Lung (tissue), 12 donors: Measurements from ENCODE around the gene PALLD. TPM values are rescaled to one million over a fixed set of nuclear protein-coding genes. Genes with fewer than 3 reads are reported as not detected.
"Not testable (repeated sequence)": the region's sequence is repeated elsewhere in the genome, so short reads cannot be mapped to it uniquely, and the experiment has no call there.

ENCODE experiments used
- ATAC-seq: fragments of 200-7000 bp; cut with Tn5 transposase; one replicate; pipeline ENCODE4 v1.9.1; 2020; ENCODE audit warnings: moderate number of reproducible peaks; ENCODE audit not compliant: insufficient read depth, low FRiP score
- DNase-seq, 3 donors: peaks; one replicate each; pipeline ENCODE4 v3.0.0-alpha.2; 2013 to 2017
- H3K27ac ChIP-seq, 2 donors: one replicate each; pipeline ENCODE4 v1.5.1; 2013; ENCODE audit warnings: mild to moderate bottlenecking in 2 of 2, moderate library complexity in 2 of 2, control low read depth in 1 of 2, inconsistent platforms in 1 of 2, low read depth in 1 of 2, low read length in 1 of 2
- H3K27me3 ChIP-seq, 3 donors: one replicate each; pipeline ENCODE4 v1.5.1; 2013; ENCODE audit warnings: low read length in 2 of 3; ENCODE audit not compliant: control insufficient read depth in 3 of 3, insufficient read depth in 3 of 3
- H3K36me3 ChIP-seq, 4 donors: one replicate each; pipeline ENCODE4 v1.5.1; 2013; ENCODE audit warnings: low read length in 4 of 4, mild to moderate bottlenecking in 1 of 4, moderate library complexity in 1 of 4; ENCODE audit not compliant: control insufficient read depth in 4 of 4, insufficient read depth in 4 of 4
- H3K4me1 ChIP-seq, 5 donors: one replicate each; pipeline ENCODE4 v1.5.1; 2013; ENCODE audit warnings: low read length in 5 of 5, mild to moderate bottlenecking in 2 of 5, moderate library complexity in 1 of 5; ENCODE audit not compliant: control insufficient read depth in 5 of 5, insufficient read depth in 5 of 5
- H3K4me3 ChIP-seq: one replicate; pipeline ENCODE4 v1.5.1; 2013; ENCODE audit warnings: mild to moderate bottlenecking, control low read depth, moderate library complexity
- H3K9ac ChIP-seq, 2 donors: one replicate each; pipeline ENCODE4 v1.5.1; 2013; ENCODE audit warnings: low read length in 2 of 2, control low read depth in 1 of 2; ENCODE audit not compliant: insufficient read depth in 1 of 2
- H3K9me3 ChIP-seq, 4 donors: one replicate each; pipeline ENCODE4 v1.5.1; 2013; ENCODE audit warnings: low read length in 3 of 4, mild to moderate bottlenecking in 1 of 4, moderate library complexity in 1 of 4; ENCODE audit not compliant: control insufficient read depth in 4 of 4, insufficient read depth in 3 of 4
- WGBS, 2 donors: extraction: QIAGEN DNeasy Blood & Tissue Kit; methylation state at CpG; one replicate each; pipeline ENCODE4 v1.1.7; 2013; 5-methylcytosine and 5-hydroxymethylcytosine counted together
- polyA plus RNA-seq, 2 donors: library from polyadenylated mRNA; stranded (reverse); fragments of 200-250 nt; gene quantifications; one replicate each; pipeline ENCODE4 v1.2.1, GENCODE V29; 2013
- total RNA-seq, 2 donors: library from RNA; depleted of rRNA in 1 of 2; stranded (reverse); fragments of >200 nt in 1 of 2; gene quantifications; one replicate each; pipeline ENCODE4 v1.2.1, GENCODE V29; 2014 to 2021
- TF ChIP-seq, protein P1 (sequence below): IDR thresholded peaks from 2 replicates; pipeline ENCODE4 v1.5.1; 2012; ENCODE audit warnings: mild to moderate bottlenecking; ENCODE audit errors: control extremely low read depth, extremely low read depth
- donor health status: control.
- donor health status: control.
- donor health status: Bipolar disorder and iron deficiency.
- donor health status: healthy.
- donor health status: DM: yes; HTN: yes; CAD: no.

Gene PALLD
- total and polyA plus RNA-seq, 4 donors, result 20.7 to 139 (median 63.0) TPM

DNA sequence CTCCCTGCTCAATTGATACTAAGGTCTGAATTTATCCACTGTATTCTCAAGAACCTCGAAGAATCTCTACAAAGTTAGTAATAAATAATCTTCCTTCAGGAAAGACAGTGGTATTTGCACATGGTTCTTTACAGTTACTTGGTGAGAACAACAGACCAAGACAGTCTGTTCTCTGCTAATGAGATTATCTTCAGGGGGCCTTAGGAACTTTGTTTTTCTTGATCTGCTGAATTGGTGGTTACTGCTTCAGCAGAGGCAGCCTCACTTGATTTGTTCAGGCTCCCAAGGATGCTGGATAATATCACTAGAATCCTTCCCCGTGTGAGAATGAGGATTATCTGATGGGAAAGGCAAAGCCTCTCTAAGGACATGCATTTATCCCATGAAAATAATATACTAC lies 448.4 kb downstream of the PALLD start:
- TF ChIP-seq, protein P1, sequence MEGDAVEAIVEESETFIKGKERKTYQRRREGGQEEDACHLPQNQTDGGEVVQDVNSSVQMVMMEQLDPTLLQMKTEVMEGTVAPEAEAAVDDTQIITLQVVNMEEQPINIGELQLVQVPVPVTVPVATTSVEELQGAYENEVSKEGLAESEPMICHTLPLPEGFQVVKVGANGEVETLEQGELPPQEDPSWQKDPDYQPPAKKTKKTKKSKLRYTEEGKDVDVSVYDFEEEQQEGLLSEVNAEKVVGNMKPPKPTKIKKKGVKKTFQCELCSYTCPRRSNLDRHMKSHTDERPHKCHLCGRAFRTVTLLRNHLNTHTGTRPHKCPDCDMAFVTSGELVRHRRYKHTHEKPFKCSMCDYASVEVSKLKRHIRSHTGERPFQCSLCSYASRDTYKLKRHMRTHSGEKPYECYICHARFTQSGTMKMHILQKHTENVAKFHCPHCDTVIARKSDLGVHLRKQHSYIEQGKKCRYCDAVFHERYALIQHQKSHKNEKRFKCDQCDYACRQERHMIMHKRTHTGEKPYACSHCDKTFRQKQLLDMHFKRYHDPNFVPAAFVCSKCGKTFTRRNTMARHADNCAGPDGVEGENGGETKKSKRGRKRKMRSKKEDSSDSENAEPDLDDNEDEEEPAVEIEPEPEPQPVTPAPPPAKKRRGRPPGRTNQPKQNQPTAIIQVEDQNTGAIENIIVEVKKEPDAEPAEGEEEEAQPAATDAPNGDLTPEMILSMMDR, result no peak
- ATAC-seq (no peak), DNase-seq (no peak)
- no peaks in the 10 kb centered on the region for H3K9me3 ChIP-seq
- H3K27ac ChIP-seq, result no peak overlapping the region
- WGBS, 2 donors, result 73 to 84% methylated on average over 2 of the region's 2 CpGs
- no peaks in the 10 kb centered on the region for H3K36me3 ChIP-seq
- no peaks in the 10 kb centered on the region for H3K4me1 ChIP-seq
- no peaks in the 10 kb centered on the region for H3K27me3 ChIP-seq
- no peak overlapping the region for H3K4me3 ChIP-seq
- H3K9ac ChIP-seq, result no peak overlapping the region

DNA sequence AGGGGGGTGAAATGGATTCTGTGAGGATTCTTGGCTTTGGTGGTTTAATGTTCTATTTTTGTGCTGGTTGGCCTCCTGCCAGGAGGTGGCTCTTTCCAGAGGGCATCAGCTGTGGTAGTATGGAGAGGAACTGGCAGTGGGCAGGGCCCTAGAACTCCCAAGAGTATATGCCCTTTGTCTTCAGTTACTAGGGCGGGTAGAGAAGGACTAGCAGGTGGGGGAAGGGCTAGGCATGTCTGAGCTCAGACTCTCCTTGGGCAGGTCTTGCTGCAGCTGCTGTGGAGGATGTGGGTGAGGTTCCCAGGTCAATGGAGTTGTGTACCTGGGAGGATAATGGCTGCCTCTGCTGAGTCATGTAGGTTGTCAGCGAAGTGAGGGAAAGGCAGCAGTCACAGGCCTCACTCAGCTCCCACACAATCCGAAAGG lies 456.0 kb downstream of the PALLD start:
- ATAC-seq, result not testable (repeated sequence)

DNA sequence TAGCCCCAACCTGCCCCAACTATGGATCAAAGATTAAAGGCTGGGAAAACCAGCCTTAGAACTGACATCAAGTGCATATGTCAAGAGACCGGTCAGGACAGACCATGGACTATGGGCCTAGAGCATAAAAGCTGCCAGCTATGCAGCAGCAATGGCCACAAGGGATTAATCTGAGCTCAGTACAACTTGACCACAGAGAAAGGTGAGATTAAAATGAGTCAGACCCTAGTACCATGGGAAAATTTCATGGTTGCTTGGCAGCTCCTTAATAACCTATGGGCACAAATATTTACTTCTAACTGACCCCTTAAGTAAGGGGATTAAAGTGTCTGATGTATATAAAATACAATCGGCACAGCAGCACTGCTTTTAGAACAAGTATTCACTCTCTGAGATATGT lies 458.8 kb downstream of the PALLD start:
- TF ChIP-seq, protein P1, result no peak
- Histone ChIP-seq H3K9me3 (no peaks in the 10 kb centered on the region), H3K27me3 (no peaks in the 10 kb centered on the region), H3K9ac (no peak overlapping the region), H3K4me1 (peaks cover 0 to 6% (median 0%) of the 10 kb centered on the region in 5 donors), H3K4me3 (no peak overlapping the region), H3K36me3 (no peaks in the 10 kb centered on the region), H3K27ac (no peak overlapping the region)
- DNase-seq (no peak), ATAC-seq (no peak)
- 96 to 99% methylated on average over 2 of the region's 2 CpGs for WGBS, 2 donors

More for the DNA sequence above, 456.0 kb downstream of the PALLD start:
- H3K36me3 ChIP-seq, H3K9ac ChIP-seq, DNase-seq, H3K4me1 ChIP-seq, H3K27me3 ChIP-seq, H3K27ac ChIP-seq, H3K4me3 ChIP-seq, H3K9me3 ChIP-seq: not testable (repeated sequence)
- 96 to 97% methylated on average over 3 of the region's 3 CpGs for WGBS, 2 donors

DNA sequence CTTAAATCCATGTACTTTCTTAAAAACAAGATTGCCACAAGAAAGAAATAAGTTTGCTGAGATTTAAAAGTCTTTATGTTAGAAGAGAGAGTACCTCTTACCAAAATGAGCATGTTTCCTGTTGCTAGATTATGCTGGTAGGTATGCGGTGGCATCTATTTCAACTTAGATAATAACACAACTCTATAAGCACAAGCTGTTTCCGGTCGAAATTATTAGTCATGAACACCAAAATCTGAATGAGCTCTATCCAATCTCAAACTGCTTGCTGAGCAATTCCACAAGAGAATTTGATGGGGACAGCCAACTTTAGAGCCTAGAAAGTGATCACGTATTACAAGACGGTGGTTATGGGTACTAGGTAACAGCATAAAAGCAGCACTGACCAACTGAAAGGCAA lies 463.9 kb downstream of the PALLD start:
- no peak overlapping the region for H3K4me3 ChIP-seq
- H3K9ac ChIP-seq, result no peak overlapping the region
- DNase-seq (no peak), ATAC-seq (no peak)
- no peaks in the 10 kb centered on the region for H3K27me3 ChIP-seq
- no peaks in the 10 kb centered on the region for H3K4me1 ChIP-seq
- no peaks in the 10 kb centered on the region for H3K36me3 ChIP-seq
- no peaks in the 10 kb centered on the region for H3K9me3 ChIP-seq
- TF ChIP-seq, protein P1, result no peak
- no peak overlapping the region for H3K27ac ChIP-seq
- WGBS, 2 donors, result 96 to 99% methylated on average over 5 of the region's 5 CpGs
